Amniotic epithelial cell (primary cell): ENCODE data around the gene CANX.
"Not testable (repeated sequence)": the region's sequence is repeated elsewhere in the genome, so short reads cannot be mapped to it uniquely, and the experiment has no call there.

ENCODE experiments used
- DNase-seq: peaks from one replicate; pipeline ENCODE4 v3.0.0-alpha.2; 2010; ENCODE audit warnings: low read depth

Gene CANX

GRCh38 chr5:179699616-179700237 is 960 bp downstream of the CANX start:
- peak; percentile 41 for DNase-seq

GRCh38 chr5:179700401-179700918 is 1.7 kb downstream of the CANX start:
- DNase-seq: peak; percentile 72

- DNase-seq: peak; percentile 17
Observed at GRCh38 chr5:179716286-179716685, 17.5 kb downstream of the CANX start.

GRCh38 chr5:179720222-179720621 is 21.5 kb downstream of the CANX start:
- peak; percentile 12 for DNase-seq

GRCh38 chr5:179724163-179724562 is 25.4 kb downstream of the CANX start:
- no peak for DNase-seq

- DNase-seq: no peak
Observed at GRCh38 chr5:179727106-179727505, 28.3 kb downstream of the CANX start.

GRCh38 chr5:179729303-179729702 is 30.5 kb downstream of the CANX start:
- no peak for DNase-seq

GRCh38 chr5:179729727-179730126 is 31.0 kb downstream of the CANX start:
- DNase-seq: no peak

- no peak for DNase-seq
Observed at GRCh38 chr5:179730356-179730755, 31.6 kb downstream of the CANX start.

GRCh38 chr5:179730852-179731251 is 32.1 kb downstream of the CANX start:
- DNase-seq: no peak

- DNase-seq: peak; percentile 95
Observed at GRCh38 chr5:179731791-179732411, 33.1 kb downstream of the CANX start.

- DNase-seq: peak; percentile 100
Observed at GRCh38 chr5:179732412-179732917, 33.7 kb downstream of the CANX start, which contains the start of gene MAML1. TSS of gene MAML1 (plus strand) at chr5:179732822. CDS start at chr5:179733113, 291 bp downstream.

- DNase-seq: no peak
Observed at GRCh38 chr5:179732918-179733771, 34.4 kb downstream of the CANX start.

GRCh38 chr5:179733772-179734126 is 35.0 kb downstream of the CANX start:
- DNase-seq: no peak

GRCh38 chr5:179734536-179735164 is 35.9 kb downstream of the CANX start:
- DNase-seq: no peak

- DNase-seq: no peak
Observed at GRCh38 chr5:179738742-179739141, 40.0 kb downstream of the CANX start.

GRCh38 chr5:179744106-179744505 is 45.3 kb downstream of the CANX start:
- not testable (repeated sequence) for DNase-seq

GRCh38 chr5:179746872-179747271 is 48.1 kb downstream of the CANX start:
- no peak for DNase-seq

- DNase-seq: peak; percentile 66
Observed at GRCh38 chr5:179747811-179748210, 49.0 kb downstream of the CANX start.

GRCh38 chr5:179749857-179750508 is 51.2 kb downstream of the CANX start:
- DNase-seq: peak; percentile 63

GRCh38 chr5:179753971-179754370 is 55.2 kb downstream of the CANX start:
- no peak for DNase-seq
